ENCODE data around the gene ZNF320.

DNA sequence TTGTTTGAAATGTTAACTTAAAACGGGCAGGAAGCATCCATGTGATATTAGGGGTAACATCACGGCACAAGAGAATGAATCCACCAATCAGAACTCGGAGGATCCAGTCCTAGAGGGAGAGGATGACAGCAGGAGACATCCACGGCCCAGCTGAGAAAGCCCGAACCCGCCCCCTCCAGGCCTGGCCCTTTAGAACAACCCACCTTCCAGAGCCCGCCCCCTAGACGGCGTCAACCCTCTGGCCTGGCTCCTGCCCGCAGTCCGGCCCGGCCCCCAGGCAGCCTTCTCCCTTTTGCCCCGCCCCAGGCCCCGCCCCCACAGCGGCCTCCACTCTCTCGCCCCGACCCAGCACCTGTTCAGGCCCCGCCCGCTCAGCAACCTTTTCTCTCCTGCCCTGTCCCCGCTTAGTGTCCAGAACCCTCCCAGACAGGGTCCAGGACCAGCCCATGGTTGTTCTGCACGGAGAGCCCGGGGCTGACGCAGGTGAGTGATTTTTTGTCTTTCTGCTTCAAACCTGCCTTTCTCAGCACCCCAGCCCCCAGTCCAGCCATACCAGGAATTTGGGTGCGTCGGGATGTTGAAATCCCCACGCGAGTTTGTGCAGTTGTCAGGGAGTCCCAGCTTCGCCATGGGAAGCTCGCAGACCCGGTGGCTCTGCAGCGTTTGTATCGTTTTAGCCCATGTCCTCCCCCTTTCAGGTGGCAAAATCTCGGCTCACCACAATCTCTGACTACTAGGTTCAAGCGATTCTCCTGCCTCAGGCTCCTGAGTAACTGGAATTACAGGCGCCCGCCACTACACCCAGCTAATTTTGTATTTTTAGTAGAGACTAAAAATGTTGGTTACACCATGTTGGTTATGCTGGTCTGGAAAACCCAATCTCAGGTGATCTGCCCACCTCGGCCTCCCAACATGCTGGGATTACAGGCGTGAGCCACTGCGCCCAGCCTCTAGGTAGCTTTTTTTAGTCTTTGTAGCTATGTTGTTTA, 49.2 kb upstream of the ZNF320 start:
- TF ChIP-seq, protein P1, sequence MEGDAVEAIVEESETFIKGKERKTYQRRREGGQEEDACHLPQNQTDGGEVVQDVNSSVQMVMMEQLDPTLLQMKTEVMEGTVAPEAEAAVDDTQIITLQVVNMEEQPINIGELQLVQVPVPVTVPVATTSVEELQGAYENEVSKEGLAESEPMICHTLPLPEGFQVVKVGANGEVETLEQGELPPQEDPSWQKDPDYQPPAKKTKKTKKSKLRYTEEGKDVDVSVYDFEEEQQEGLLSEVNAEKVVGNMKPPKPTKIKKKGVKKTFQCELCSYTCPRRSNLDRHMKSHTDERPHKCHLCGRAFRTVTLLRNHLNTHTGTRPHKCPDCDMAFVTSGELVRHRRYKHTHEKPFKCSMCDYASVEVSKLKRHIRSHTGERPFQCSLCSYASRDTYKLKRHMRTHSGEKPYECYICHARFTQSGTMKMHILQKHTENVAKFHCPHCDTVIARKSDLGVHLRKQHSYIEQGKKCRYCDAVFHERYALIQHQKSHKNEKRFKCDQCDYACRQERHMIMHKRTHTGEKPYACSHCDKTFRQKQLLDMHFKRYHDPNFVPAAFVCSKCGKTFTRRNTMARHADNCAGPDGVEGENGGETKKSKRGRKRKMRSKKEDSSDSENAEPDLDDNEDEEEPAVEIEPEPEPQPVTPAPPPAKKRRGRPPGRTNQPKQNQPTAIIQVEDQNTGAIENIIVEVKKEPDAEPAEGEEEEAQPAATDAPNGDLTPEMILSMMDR (conservative IDR thresholded peaks at IDR 0.05), result no peak
- no peak for TF ChIP-seq EZH2 (IDR thresholded peaks at IDR 0.05; ENCODE audit: low read depth)
